ENCODE results near the gene APBB3.

DNA sequence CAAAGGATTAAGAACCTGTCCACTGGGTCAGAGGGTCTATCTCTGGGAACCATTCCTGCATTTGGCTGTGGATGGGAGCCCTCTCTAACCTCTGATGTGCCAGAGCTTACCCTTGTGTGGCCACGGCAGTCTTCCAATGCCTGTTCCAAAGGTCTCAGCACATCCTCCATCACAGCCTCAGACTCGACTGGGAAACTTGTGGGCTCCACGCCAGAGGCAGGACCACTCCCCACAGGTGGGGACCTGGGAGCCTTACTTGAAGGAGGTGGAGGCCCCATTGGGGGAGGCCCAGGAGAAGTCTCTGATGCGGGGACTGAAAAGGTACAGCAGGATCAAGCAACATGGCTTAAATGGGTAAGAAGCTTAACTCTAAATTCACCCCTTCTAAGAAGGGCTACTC, 12.5 kb downstream of the APBB3 start:
- TF ChIP-seq, protein P1, sequence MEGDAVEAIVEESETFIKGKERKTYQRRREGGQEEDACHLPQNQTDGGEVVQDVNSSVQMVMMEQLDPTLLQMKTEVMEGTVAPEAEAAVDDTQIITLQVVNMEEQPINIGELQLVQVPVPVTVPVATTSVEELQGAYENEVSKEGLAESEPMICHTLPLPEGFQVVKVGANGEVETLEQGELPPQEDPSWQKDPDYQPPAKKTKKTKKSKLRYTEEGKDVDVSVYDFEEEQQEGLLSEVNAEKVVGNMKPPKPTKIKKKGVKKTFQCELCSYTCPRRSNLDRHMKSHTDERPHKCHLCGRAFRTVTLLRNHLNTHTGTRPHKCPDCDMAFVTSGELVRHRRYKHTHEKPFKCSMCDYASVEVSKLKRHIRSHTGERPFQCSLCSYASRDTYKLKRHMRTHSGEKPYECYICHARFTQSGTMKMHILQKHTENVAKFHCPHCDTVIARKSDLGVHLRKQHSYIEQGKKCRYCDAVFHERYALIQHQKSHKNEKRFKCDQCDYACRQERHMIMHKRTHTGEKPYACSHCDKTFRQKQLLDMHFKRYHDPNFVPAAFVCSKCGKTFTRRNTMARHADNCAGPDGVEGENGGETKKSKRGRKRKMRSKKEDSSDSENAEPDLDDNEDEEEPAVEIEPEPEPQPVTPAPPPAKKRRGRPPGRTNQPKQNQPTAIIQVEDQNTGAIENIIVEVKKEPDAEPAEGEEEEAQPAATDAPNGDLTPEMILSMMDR (IDR thresholded peaks at IDR 0.05): no peak
- TF ChIP-seq POLR2A (IDR thresholded peaks at IDR 0.05): no peak
